ENCODE results near the gene CARD19. TPM values are rescaled to one million over a fixed set of nuclear protein-coding genes. Genes with fewer than 3 reads are reported as not detected.
A peak's percentile ranks its signal among the peaks of the same experiment; 100 is the strongest.

CARD19 gene
- total RNA-seq, 1 donor from 2014 or later, result 25.6 TPM

DNA sequence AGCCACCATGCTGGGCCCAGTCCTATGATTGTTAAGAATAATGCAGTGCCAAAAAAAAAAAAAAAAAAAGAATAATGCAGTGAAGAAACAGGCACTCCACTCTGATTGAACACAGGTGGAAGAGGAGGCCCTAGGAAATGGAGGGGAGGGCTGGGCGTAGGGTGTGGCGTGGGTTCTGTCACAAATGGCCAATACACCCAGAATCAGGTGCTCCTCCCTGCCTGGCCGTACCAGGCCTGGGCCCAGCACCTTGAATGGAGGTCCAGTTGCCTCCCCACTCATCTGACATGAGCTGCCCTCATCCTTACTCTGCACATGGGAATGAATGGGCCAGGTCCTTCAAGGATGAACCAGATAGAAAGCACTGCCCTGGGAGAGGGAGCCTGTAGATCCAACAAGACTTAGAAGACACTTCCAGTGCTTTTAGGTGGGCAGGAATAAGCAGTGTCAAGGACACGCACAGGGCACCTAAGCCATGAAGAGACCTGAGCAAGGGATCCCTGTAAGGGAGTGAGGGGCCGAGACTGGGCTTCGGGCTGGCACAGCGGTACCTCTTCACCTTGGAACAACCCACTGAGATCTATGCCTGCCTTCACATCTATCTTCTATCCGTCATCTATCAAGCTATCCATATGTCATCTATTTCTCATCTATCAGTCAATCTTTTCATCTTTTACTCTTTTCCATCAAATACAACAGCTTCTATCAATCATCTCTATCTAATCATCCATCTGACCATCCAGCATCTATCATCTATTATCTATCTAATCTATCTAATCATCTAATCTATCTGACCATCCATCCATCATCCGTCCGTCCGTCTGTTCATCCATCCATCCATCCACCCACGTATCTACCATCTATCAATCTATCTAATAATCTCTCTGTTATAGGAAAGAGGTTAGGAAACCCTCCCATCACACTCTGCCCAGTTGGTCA, 22.2 kb downstream of the CARD19 start:
- Histone ChIP-seq H3K36me3 (peaks cover 17% of the 10 kb centered on the region), H3K27ac (no peak overlapping the region), H3K9me3 (no peaks in the 10 kb centered on the region), H3K27me3 (ENCODE audit: low read depth) (no peaks in the 10 kb centered on the region), H3K4me1 (peaks cover 40% of the 10 kb centered on the region), H3K4me3 (no peak overlapping the region)
- ATAC-seq (no peak), DNase-seq (peak; percentile 26)
- TF ChIP-seq, protein P1, sequence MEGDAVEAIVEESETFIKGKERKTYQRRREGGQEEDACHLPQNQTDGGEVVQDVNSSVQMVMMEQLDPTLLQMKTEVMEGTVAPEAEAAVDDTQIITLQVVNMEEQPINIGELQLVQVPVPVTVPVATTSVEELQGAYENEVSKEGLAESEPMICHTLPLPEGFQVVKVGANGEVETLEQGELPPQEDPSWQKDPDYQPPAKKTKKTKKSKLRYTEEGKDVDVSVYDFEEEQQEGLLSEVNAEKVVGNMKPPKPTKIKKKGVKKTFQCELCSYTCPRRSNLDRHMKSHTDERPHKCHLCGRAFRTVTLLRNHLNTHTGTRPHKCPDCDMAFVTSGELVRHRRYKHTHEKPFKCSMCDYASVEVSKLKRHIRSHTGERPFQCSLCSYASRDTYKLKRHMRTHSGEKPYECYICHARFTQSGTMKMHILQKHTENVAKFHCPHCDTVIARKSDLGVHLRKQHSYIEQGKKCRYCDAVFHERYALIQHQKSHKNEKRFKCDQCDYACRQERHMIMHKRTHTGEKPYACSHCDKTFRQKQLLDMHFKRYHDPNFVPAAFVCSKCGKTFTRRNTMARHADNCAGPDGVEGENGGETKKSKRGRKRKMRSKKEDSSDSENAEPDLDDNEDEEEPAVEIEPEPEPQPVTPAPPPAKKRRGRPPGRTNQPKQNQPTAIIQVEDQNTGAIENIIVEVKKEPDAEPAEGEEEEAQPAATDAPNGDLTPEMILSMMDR (IDR thresholded peaks at IDR 0.05), result no peak
- intact Hi-C loops (cut with DNase I), result no loop called here

DNA sequence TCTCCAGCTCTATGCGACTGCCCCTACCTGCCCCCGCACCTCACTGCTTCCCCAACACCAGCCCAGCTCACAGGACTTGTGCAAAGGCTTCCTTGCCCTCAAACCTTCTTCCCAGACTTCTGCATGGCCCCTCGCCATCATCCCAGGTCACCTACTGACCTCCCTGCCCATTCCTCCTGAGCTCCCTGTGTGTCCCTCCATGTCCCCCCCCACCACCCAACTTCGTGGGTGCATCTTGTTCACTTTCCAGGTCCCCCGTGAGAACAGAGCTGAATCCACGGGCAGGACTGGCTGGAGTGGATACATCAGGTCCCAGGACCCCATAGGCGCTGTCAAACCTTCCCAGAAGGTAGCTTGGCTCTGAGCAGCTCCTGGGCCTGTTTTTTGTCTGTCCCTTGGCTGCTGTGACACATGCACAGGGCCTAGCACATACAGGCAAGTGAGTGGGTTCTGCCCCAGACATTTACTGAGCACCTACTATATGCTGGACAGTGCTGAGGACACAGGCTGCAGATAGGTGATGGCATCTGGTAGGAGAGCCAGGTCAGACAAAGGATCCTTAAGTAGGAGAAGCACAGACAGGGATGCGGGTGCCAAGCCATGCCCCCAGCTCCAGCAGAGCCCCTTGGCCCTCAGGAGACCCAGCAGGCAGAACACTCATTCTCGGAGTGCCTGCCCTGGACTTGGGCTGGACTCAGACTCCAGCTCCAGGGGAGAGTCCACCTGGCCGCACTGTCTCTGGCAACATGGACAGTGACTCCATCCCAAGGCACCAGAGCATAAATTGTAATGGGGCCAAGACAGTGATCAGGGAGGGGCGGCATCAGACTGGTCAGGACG, 23.1 kb downstream of the CARD19 start:
- DNase-seq (peak; percentile 44), ATAC-seq (no peak)
- peaks cover 40% of the 10 kb centered on the region for H3K4me1 ChIP-seq
- no peak overlapping the region for H3K4me3 ChIP-seq
- H3K27ac ChIP-seq, result peak overlapping the region; percentile 68
- no peaks in the 10 kb centered on the region for H3K27me3 ChIP-seq (ENCODE audit: low read depth)
- peaks cover 26% of the 10 kb centered on the region for H3K36me3 ChIP-seq
- TF ChIP-seq, protein P1 (IDR thresholded peaks at IDR 0.05), result no peak
- intact Hi-C loops (cut with DNase I), result no loop called here
- no peaks in the 10 kb centered on the region for H3K9me3 ChIP-seq

- no peaks in the 10 kb centered on the region for H3K9me3 ChIP-seq
- DNase-seq, result no peak
- no peaks in the 10 kb centered on the region for H3K27me3 ChIP-seq (ENCODE audit: low read depth)
- peak overlapping the region; percentile 68 for H3K27ac ChIP-seq
- peaks cover 31% of the 10 kb centered on the region for H3K36me3 ChIP-seq
- no peak for ATAC-seq
- no peak overlapping the region for H3K4me3 ChIP-seq
- intact Hi-C loops (cut with DNase I), result no loop called here
- TF ChIP-seq, protein P1 (IDR thresholded peaks at IDR 0.05), result no peak
- peaks cover 39% of the 10 kb centered on the region for H3K4me1 ChIP-seq
Observed at GRCh38 chr9:93119703-93119952, 23.6 kb downstream of the CARD19 start.

GRCh38 chr9:93119953-93120845, 24.2 kb downstream of the CARD19 start:
- H3K4me1 ChIP-seq, result peaks cover 36% of the 10 kb centered on the region
- peak; percentile 97 for DNase-seq
- TF ChIP-seq, protein P1 (IDR thresholded peaks at IDR 0.05), result peak; percentile 39
- H3K4me3 ChIP-seq, result no peak overlapping the region
- no peaks in the 10 kb centered on the region for H3K9me3 ChIP-seq
- H3K27ac ChIP-seq, result peak overlapping the region; percentile 68
- H3K27me3 ChIP-seq (ENCODE audit: low read depth), result no peaks in the 10 kb centered on the region
- ATAC-seq, result peak; percentile 91 to 92
- intact Hi-C loops (cut with DNase I), result no loop called here
- H3K36me3 ChIP-seq, result peaks cover 37% of the 10 kb centered on the region

GRCh38 chr9:93120846-93121315, 24.9 kb downstream of the CARD19 start:
- Histone ChIP-seq H3K36me3 (peaks cover 43% of the 10 kb centered on the region), H3K27me3 (ENCODE audit: low read depth) (no peaks in the 10 kb centered on the region), H3K9me3 (no peaks in the 10 kb centered on the region), H3K4me1 (peaks cover 36% of the 10 kb centered on the region), H3K4me3 (no peak overlapping the region), H3K27ac (peak overlapping the region; percentile 68)
- DNase-seq (peak; percentile 35), ATAC-seq (no peak)
- intact Hi-C loops (cut with DNase I), result no loop called here
- TF ChIP-seq, protein P1 (IDR thresholded peaks at IDR 0.05), result no peak

Data from lower lobe of right lung (tissue), 2 donors.